ENCODE results near the gene COX5A.

COX5A gene

GRCh38 chr15:74884428-74885223 is 53.2 kb downstream of the COX5A start:
- Histone ChIP-seq H3K4me2 (ENCODE audit: low read depth, low read length, poor library complexity, severe bottlenecking) (no peak overlapping the region), H3K27me3 (ENCODE audit: insufficient read depth, low read length, poor library complexity, severe bottlenecking) (no peaks in the 10 kb centered on the region), H2AFZ (ENCODE audit: low read length) (no peak overlapping the region), H3K9ac (ENCODE audit: low read depth, low read length, poor library complexity, severe bottlenecking) (no peak overlapping the region), H3F3A (ENCODE audit: low read depth) (no peaks in the 10 kb centered on the region), H3K79me2 (ENCODE audit: insufficient read depth, low read length) (no peaks in the 10 kb centered on the region), H3K9me3 (ENCODE audit: insufficient read depth, low read depth, low read length) (no peaks in the 10 kb centered on the region), H3K4me3 (ENCODE audit: low read length, poor library complexity, severe bottlenecking) (no peak overlapping the region), H3K9me2 (replicated peaks; ENCODE audit: low read depth, low read length) (no peaks in the 10 kb centered on the region), H3K36me3 (ENCODE audit: insufficient read depth, low read length) (no peaks in the 10 kb centered on the region), H3K4me1 (ENCODE audit: insufficient read depth, low read length, poor library complexity, severe bottlenecking) (peaks cover 5% of the 10 kb centered on the region), H4K20me1 (ENCODE audit: insufficient read depth, low read length, poor library complexity, severe bottlenecking) (no peaks in the 10 kb centered on the region)
- TF ChIP-seq CTCF (conservative IDR thresholded peaks at IDR 0.05; ENCODE audit: low read length) (no peak), EZH2phosphoT487 (IDR thresholded peaks at IDR 0.05; ENCODE audit: borderline replicate concordance) (no peak)

GRCh38 chr15:74882528-74882927 is 55.3 kb downstream of the COX5A start:
- Histone ChIP-seq H2AFZ (ENCODE audit: low read length) (no peak overlapping the region), H3F3A (ENCODE audit: low read depth) (no peaks in the 10 kb centered on the region), H3K27me3 (ENCODE audit: insufficient read depth, low read length, poor library complexity, severe bottlenecking) (no peaks in the 10 kb centered on the region), H3K9ac (ENCODE audit: low read depth, low read length, poor library complexity, severe bottlenecking) (no peak overlapping the region), H3K9me3 (ENCODE audit: insufficient read depth, low read depth, low read length) (no peaks in the 10 kb centered on the region), H3K79me2 (ENCODE audit: insufficient read depth, low read length) (no peaks in the 10 kb centered on the region), H3K36me3 (ENCODE audit: insufficient read depth, low read length) (no peaks in the 10 kb centered on the region), H4K20me1 (ENCODE audit: insufficient read depth, low read length, poor library complexity, severe bottlenecking) (no peaks in the 10 kb centered on the region), H3K4me1 (ENCODE audit: insufficient read depth, low read length, poor library complexity, severe bottlenecking) (peaks cover 2% of the 10 kb centered on the region), H3K9me2 (replicated peaks; ENCODE audit: low read depth, low read length) (no peaks in the 10 kb centered on the region), H3K4me2 (ENCODE audit: low read depth, low read length, poor library complexity, severe bottlenecking) (no peak overlapping the region), H3K4me3 (ENCODE audit: low read length, poor library complexity, severe bottlenecking) (no peak overlapping the region)
- TF ChIP-seq CTCF (conservative IDR thresholded peaks at IDR 0.05; ENCODE audit: low read length), result no peak
- TF ChIP-seq EZH2phosphoT487 (IDR thresholded peaks at IDR 0.05; ENCODE audit: borderline replicate concordance), result no peak

GRCh38 chr15:74878273-74878672 is 59.6 kb downstream of the COX5A start:
- no peak overlapping the region for H3K4me2 ChIP-seq (ENCODE audit: low read depth, low read length, poor library complexity, severe bottlenecking)
- no peaks in the 10 kb centered on the region for H3K36me3 ChIP-seq (ENCODE audit: insufficient read depth, low read length)
- no peaks in the 10 kb centered on the region for H3K27me3 ChIP-seq (ENCODE audit: insufficient read depth, low read length, poor library complexity, severe bottlenecking)
- no peak overlapping the region for H3K9ac ChIP-seq (ENCODE audit: low read depth, low read length, poor library complexity, severe bottlenecking)
- no peaks in the 10 kb centered on the region for H4K20me1 ChIP-seq (ENCODE audit: insufficient read depth, low read length, poor library complexity, severe bottlenecking)
- H3K4me1 ChIP-seq (ENCODE audit: insufficient read depth, low read length, poor library complexity, severe bottlenecking), result peaks cover 7% of the 10 kb centered on the region
- H3K4me3 ChIP-seq (ENCODE audit: low read length, poor library complexity, severe bottlenecking), result no peak overlapping the region
- TF ChIP-seq CTCF (conservative IDR thresholded peaks at IDR 0.05; ENCODE audit: low read length), result no peak
- TF ChIP-seq EZH2phosphoT487 (IDR thresholded peaks at IDR 0.05; ENCODE audit: borderline replicate concordance), result no peak
- no peaks in the 10 kb centered on the region for H3K9me2 ChIP-seq (replicated peaks; ENCODE audit: low read depth, low read length)
- H3F3A ChIP-seq (ENCODE audit: low read depth), result no peaks in the 10 kb centered on the region
- no peaks in the 10 kb centered on the region for H3K79me2 ChIP-seq (ENCODE audit: insufficient read depth, low read length)
- H3K9me3 ChIP-seq (ENCODE audit: insufficient read depth, low read depth, low read length), result no peaks in the 10 kb centered on the region
- H2AFZ ChIP-seq (ENCODE audit: low read length), result no peak overlapping the region
